Activated B cell treated with CpG ODN at 0.5 μM for 24 hours (primary cell): ENCODE data around the gene COBL. TPM values are rescaled to one million over a fixed set of nuclear protein-coding genes. Genes with fewer than 3 reads are reported as not detected.

Experiments
- ATAC-seq: fragments of 200-7000 bp; cut with Tn5 transposase; one replicate; pipeline ENCODE4 v1.10.0; 2021; ENCODE audit warnings: low read depth, mild to moderate bottlenecking, moderate library complexity
- CTCF ChIA-PET: fragments of 350-600 bp; sonication (Branson Sonifier 250); formaldehyde crosslinking; loops from one replicate; lab custom pipeline; 2021; ENCODE audit warnings: antibody characterized with exemption; lab: Charles Lee
- POLR2A ChIA-PET: fragments of 350-600 bp; sonication (Branson Sonifier 250); formaldehyde crosslinking; loops from one replicate; lab custom pipeline; 2021; ENCODE audit warnings: antibody characterized with exemption; lab: Charles Lee
- DNase-seq: peaks from one replicate; pipeline ENCODE4 v3.0.0; 2022
- H3K27ac Mint-ChIP-seq: one replicate; pipeline ENCODE4 v1.8.0; 2020; ENCODE audit warnings: mixed read lengths
- H3K27me3 Mint-ChIP-seq: one replicate; pipeline ENCODE4 v1.8.0; 2021; ENCODE audit warnings: mixed read lengths
- H3K36me3 Mint-ChIP-seq: one replicate; pipeline ENCODE4 v1.8.0; 2021; ENCODE audit warnings: low read depth, mixed read lengths
- H3K4me1 Mint-ChIP-seq: one replicate; pipeline ENCODE4 v1.8.0; 2021; ENCODE audit warnings: mixed read lengths
- H3K4me3 Mint-ChIP-seq: one replicate; pipeline ENCODE4 v1.8.0; 2020; ENCODE audit warnings: mild to moderate bottlenecking, mixed read lengths
- H3K9me3 Mint-ChIP-seq: one replicate; pipeline ENCODE4 v1.8.0; 2020; ENCODE audit warnings: mixed read lengths
- CTCF ChIP-seq: fragments of 200-600 bp; IDR thresholded peaks from one replicate; pipeline ENCODE4 v1.8.0; 2022; ENCODE audit warnings: antibody characterized with exemption, mild to moderate bottlenecking
- intact Hi-C: fragments of 100-400 bp; cut with micrococcal nuclease; formaldehyde crosslinking; loops from one replicate; pipeline ENCODE4 v1.15.1; 2024
- total RNA-seq: library from RNA; stranded (reverse); gene quantifications from 2 replicates; pipeline ENCODE4 v1.2.3, GENCODE V29; 2022

The COBL gene
- total RNA-seq, 1 donor from 2014 or later, result not detected

GRCh38 chr7:50988988-50989387, 327.6 kb downstream of the COBL start:
- Mint-ChIP-seq H3K36me3 (no peaks in the 10 kb centered on the region), H3K4me3 (no peak overlapping the region), H3K4me1 (no peaks in the 10 kb centered on the region), H3K27ac (no peak overlapping the region), H3K9me3 (peaks cover 2% of the 10 kb centered on the region), H3K27me3 (no peaks in the 10 kb centered on the region)
- intact Hi-C loops, result no loop called here
- DNase-seq (no peak), ATAC-seq (no peak)
- TF ChIP-seq CTCF, result no peak
- POLR2A ChIA-PET, result no interaction called here
- CTCF ChIA-PET, result no interaction called here

DNA sequence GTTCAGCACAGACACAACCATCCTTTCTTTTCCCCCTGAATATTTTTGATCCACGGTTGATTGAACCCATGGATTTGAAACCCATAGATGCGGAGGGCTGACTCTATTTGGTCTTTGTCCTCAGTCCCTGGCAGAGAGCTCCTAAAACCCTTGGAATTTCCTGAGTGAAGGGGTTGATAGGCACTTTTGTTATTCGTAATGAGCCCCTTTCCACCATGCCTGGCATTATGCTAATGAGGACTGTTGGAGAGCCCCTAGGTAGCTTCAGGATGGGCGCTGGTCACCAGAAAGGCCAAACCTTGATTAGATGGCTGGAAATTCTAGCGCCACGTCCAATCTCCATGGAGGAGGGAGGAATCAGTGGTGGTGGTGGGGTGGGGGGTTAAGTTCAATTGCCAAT, 328.1 kb downstream of the COBL start:
- no peak for DNase-seq

GRCh38 chr7:50985096-50985495, 331.5 kb downstream of the COBL start:
- Mint-ChIP-seq H3K4me3 (no peak overlapping the region), H3K27ac (no peak overlapping the region), H3K36me3 (no peaks in the 10 kb centered on the region), H3K9me3 (peaks cover under 1% of the 10 kb centered on the region), H3K27me3 (no peaks in the 10 kb centered on the region), H3K4me1 (no peaks in the 10 kb centered on the region)
- ChIA-PET POLR2A (no interaction called here), CTCF (no interaction called here)
- intact Hi-C loops, result no loop called here
- ATAC-seq, result no peak
- TF ChIP-seq CTCF, result no peak
- no peak for DNase-seq

More for the DNA sequence above, 328.1 kb downstream of the COBL start:
- H3K9me3 Mint-ChIP-seq, result peaks cover 2% of the 10 kb centered on the region
- H3K36me3 Mint-ChIP-seq, result no peaks in the 10 kb centered on the region
- CTCF ChIA-PET, result no interaction called here
- H3K27me3 Mint-ChIP-seq, result no peaks in the 10 kb centered on the region
- no peaks in the 10 kb centered on the region for H3K4me1 Mint-ChIP-seq
- ATAC-seq, result no peak
- intact Hi-C loops, result no loop called here
- TF ChIP-seq CTCF, result no peak
- POLR2A ChIA-PET, result no interaction called here
- H3K27ac Mint-ChIP-seq, result no peak overlapping the region
- H3K4me3 Mint-ChIP-seq, result no peak overlapping the region

GRCh38 chr7:50983850-50984249, 332.8 kb downstream of the COBL start:
- ATAC-seq (no peak), DNase-seq (no peak)
- Mint-ChIP-seq H3K27me3 (no peaks in the 10 kb centered on the region), H3K36me3 (no peaks in the 10 kb centered on the region), H3K4me1 (no peaks in the 10 kb centered on the region), H3K9me3 (peaks cover 2% of the 10 kb centered on the region), H3K4me3 (no peak overlapping the region), H3K27ac (no peak overlapping the region)
- CTCF ChIA-PET, result no interaction called here
- intact Hi-C loops, result no loop called here
- POLR2A ChIA-PET, result no interaction called here
- TF ChIP-seq CTCF, result no peak

GRCh38 chr7:50982626-50983025, 334.0 kb downstream of the COBL start:
- no peak for TF ChIP-seq CTCF
- ChIA-PET CTCF (no interaction called here), POLR2A (no interaction called here)
- Mint-ChIP-seq H3K36me3 (no peaks in the 10 kb centered on the region), H3K4me3 (no peak overlapping the region), H3K4me1 (no peaks in the 10 kb centered on the region), H3K27me3 (no peaks in the 10 kb centered on the region), H3K9me3 (peaks cover 4% of the 10 kb centered on the region), H3K27ac (no peak overlapping the region)
- ATAC-seq (no peak), DNase-seq (no peak)
- intact Hi-C loops, result no loop called here
